ENCODE data around the gene HMMR.

DNA sequence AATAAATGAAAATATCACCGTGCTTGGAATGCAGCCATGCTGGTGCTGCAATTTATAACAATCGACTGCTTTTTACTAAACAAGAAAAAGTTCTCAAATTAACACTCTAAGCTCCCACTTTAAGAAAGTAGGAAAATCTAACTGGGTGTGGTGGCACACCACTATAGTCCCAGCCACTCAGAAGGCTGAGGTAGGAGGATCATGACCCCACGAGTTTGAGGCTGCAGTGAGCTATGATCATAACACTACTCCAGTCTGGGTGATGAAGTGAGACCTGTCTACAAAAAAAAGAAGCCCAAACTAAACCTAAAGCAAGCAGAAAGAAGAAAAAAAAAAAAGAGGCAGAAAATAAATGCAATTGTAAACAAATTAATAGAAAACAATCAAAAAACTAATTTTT, 12.6 kb upstream of the HMMR start:
- TF ChIP-seq CTCF (conservative IDR thresholded peaks at IDR 0.05; ENCODE audit: low read depth, low read length) (no peak), EZH2phosphoT487 (IDR thresholded peaks at IDR 0.05; ENCODE audit: borderline replicate concordance, low read length) (no peak), EZH2 (IDR thresholded peaks at IDR 0.05; ENCODE audit: low read length, unreplicated experiment) (no peak)

Measured in PC-3 (cell line).